GM12878 (cell line): ENCODE results near the gene NTMT2. TPM values are rescaled to one million over a fixed set of nuclear protein-coding genes. Genes with fewer than 3 reads are reported as not detected.

Experiments
- EP300 ChIP-seq, 2 experiments: fragments of 150-350 bp in 1 of 2; IDR thresholded peaks; 2 replicates each; pipeline ENCODE4 v1.6.1; 2011 to 2012; ENCODE audit warnings: low read depth in 2 of 2, low read length in 2 of 2, borderline replicate concordance in 1 of 2, improper control_type of control experiment in 1 of 2, inconsistent platforms in 1 of 2; ENCODE audit not compliant: control insufficient read depth in 1 of 2
- JUNB ChIP-seq: IDR thresholded peaks from 2 replicates; pipeline ENCODE4 v1.6.1; 2016; ENCODE audit warnings: antibody characterized with exemption, mild to moderate bottlenecking
- KDM1A ChIP-seq: fragments of 200-600 bp; sonication (generic); IDR thresholded peaks from 2 replicates; pipeline ENCODE4 v1.6.1; 2016; ENCODE audit warnings: borderline replicate concordance
- MEF2B ChIP-seq: fragments of 450-650 bp; IDR thresholded peaks from 2 replicates; pipeline ENCODE4 v1.6.1; 2018; ENCODE audit warnings: mild to moderate bottlenecking, moderate library complexity; ENCODE audit not compliant: partially characterized antibody, poor library complexity, severe bottlenecking
- NBN ChIP-seq: fragments of 450-650 bp; IDR thresholded peaks from 2 replicates; pipeline ENCODE4 v1.6.1; 2016
- NFYA ChIP-seq: IDR thresholded peaks from 2 replicates; pipeline ENCODE4 v1.6.1; 2011; ENCODE audit warnings: low read depth, mild to moderate bottlenecking, low read length, improper control_type of control experiment, borderline replicate concordance
- TAF1 ChIP-seq: IDR thresholded peaks from 2 replicates; pipeline ENCODE4 v1.6.1; 2011; ENCODE audit warnings: mild to moderate bottlenecking, low read depth, low read length, borderline replicate concordance
- TBL1XR1 ChIP-seq: IDR thresholded peaks from 2 replicates; pipeline ENCODE4 v1.6.1; 2012; ENCODE audit warnings: low read depth, low read length, improper control_type of control experiment
- polyA plus RNA-seq, 11 experiments: library from polyadenylated mRNA; depleted of rRNA in 4 of 11; unstranded in 6 of 11; stranded (reverse) in 5 of 11; fragments of >200 nt; fragmentation: Nextera tagmentation in 4 of 11; fragmentation: Illumina TruSeq in 1 of 11; extraction: Ambion mirVana in 4 of 11; extraction: Trizol in 1 of 11; gene quantifications; 1 replicate in 1 of 11; 2 replicates in 10 of 11; pipeline versions ENCODE4 v1.2.1 to v1.2.3, GENCODE V29; 2011 to 2016; ENCODE audit warnings: inconsistent platforms in 2 of 11, missing spikeins in 2 of 11, low read depth in 1 of 11
- total RNA-seq, 4 experiments: library from RNA; depleted of rRNA in 3 of 4; stranded (reverse); fragments of >200 nt in 3 of 4; fragmentation: Illumina TruSeq in 1 of 4; extraction: Trizol in 1 of 4; gene quantifications; 2 replicates each; pipeline versions ENCODE4 v1.2.1 to v1.2.3, GENCODE V29; 2013 to 2021
- TF ChIP-seq, protein P1 (sequence below): fragments of 450-650 bp; IDR thresholded peaks from 2 replicates; pipeline ENCODE4 v1.6.1; 2016; ENCODE audit warnings: mild to moderate bottlenecking
- TF ChIP-seq, protein P2 (sequence below), 3 experiments: IDR thresholded peaks in 2 of 3; conservative IDR thresholded peaks in 1 of 3; 2 replicates each; pipeline ENCODE4 v1.5.1; 2011; ENCODE audit warnings: low read depth in 3 of 3, low read length in 3 of 3, mild to moderate bottlenecking in 3 of 3, control low read depth in 2 of 3, moderate library complexity in 2 of 3, inconsistent platforms in 1 of 3, mixed read lengths in 1 of 3; ENCODE audit not compliant: control insufficient read depth in 2 of 3, insufficient read depth in 1 of 3; ENCODE audit errors: extremely low read depth in 1 of 3
- TF ChIP-seq, protein P3 (sequence below): fragments of 450-650 bp; IDR thresholded peaks from 2 replicates; pipeline ENCODE4 v1.6.1; 2016; ENCODE audit warnings: mild to moderate bottlenecking, moderate library complexity, borderline replicate concordance

NTMT2 gene
- total and polyA plus RNA-seq, 10 of the 15 experiments (the other 5 are each of a cell fraction or from before 2014, with no cell fraction given) = not detected

DNA sequence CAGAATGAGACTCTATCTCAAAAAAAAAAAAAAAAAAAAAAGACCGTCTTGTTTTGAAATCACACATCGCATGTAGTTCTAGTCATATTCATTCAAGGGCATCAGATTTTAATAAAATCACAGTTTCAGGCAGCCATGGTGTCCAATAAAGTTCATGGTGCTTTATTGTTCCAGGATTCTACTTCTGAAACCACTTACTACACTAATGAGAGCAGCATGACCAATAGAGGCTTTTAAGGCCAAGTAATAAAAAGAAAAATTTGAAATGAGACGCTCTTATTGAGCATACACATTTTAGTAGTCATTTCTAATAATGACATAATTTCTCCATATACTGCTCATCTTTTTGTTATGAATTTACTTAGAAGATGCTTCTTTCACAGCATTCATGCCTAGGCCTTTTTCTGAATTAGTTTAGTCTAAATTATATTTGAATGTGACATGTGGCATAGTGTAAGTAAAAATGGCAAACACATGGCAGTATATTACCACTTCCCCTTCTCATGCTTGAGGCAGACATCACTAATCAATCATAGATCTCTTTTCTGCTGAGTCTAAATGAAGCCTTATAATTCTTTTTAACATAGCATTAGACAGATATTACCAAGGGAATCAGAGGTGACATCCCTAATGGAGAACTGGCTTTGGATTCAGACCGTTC lies 18.5 kb downstream of the NTMT2 start (continued):
- TF ChIP-seq TAF1 (no peak), NBN (no peak), NFYA (no peak), TBL1XR1 (no peak), JUNB (0 out of 2 replicates have a peak, but pooled peaks have one; percentile 7), EP300 (IDR thresholded peaks at IDR 0.05; ENCODE audit: borderline replicate concordance in 1 of 2, control insufficient read depth in 1 of 2, low read depth in 2 of 2, low read length in 2 of 2) (no peak), KDM1A (no peak), MEF2B (no peak)
- TF ChIP-seq, protein P1, sequence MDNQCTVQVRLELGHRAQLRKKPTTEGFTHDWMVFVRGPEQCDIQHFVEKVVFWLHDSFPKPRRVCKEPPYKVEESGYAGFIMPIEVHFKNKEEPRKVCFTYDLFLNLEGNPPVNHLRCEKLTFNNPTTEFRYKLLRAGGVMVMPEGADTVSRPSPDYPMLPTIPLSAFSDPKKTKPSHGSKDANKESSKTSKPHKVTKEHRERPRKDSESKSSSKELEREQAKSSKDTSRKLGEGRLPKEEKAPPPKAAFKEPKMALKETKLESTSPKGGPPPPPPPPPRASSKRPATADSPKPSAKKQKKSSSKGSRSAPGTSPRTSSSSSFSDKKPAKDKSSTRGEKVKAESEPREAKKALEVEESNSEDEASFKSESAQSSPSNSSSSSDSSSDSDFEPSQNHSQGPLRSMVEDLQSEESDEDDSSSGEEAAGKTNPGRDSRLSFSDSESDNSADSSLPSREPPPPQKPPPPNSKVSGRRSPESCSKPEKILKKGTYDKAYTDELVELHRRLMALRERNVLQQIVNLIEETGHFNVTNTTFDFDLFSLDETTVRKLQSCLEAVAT = peak; percentile 84
- TF ChIP-seq, protein P2, sequence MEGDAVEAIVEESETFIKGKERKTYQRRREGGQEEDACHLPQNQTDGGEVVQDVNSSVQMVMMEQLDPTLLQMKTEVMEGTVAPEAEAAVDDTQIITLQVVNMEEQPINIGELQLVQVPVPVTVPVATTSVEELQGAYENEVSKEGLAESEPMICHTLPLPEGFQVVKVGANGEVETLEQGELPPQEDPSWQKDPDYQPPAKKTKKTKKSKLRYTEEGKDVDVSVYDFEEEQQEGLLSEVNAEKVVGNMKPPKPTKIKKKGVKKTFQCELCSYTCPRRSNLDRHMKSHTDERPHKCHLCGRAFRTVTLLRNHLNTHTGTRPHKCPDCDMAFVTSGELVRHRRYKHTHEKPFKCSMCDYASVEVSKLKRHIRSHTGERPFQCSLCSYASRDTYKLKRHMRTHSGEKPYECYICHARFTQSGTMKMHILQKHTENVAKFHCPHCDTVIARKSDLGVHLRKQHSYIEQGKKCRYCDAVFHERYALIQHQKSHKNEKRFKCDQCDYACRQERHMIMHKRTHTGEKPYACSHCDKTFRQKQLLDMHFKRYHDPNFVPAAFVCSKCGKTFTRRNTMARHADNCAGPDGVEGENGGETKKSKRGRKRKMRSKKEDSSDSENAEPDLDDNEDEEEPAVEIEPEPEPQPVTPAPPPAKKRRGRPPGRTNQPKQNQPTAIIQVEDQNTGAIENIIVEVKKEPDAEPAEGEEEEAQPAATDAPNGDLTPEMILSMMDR (IDR thresholded peaks at IDR 0.05 in 2 of 3, conservative IDR thresholded peaks at IDR 0.05 in 1 of 3; ENCODE audit: control insufficient read depth in 2 of 3, extremely low read depth in 1 of 3, insufficient read depth in 1 of 3, low read depth in 3 of 3, low read length in 3 of 3) = no peak
- TF ChIP-seq, protein P3, sequence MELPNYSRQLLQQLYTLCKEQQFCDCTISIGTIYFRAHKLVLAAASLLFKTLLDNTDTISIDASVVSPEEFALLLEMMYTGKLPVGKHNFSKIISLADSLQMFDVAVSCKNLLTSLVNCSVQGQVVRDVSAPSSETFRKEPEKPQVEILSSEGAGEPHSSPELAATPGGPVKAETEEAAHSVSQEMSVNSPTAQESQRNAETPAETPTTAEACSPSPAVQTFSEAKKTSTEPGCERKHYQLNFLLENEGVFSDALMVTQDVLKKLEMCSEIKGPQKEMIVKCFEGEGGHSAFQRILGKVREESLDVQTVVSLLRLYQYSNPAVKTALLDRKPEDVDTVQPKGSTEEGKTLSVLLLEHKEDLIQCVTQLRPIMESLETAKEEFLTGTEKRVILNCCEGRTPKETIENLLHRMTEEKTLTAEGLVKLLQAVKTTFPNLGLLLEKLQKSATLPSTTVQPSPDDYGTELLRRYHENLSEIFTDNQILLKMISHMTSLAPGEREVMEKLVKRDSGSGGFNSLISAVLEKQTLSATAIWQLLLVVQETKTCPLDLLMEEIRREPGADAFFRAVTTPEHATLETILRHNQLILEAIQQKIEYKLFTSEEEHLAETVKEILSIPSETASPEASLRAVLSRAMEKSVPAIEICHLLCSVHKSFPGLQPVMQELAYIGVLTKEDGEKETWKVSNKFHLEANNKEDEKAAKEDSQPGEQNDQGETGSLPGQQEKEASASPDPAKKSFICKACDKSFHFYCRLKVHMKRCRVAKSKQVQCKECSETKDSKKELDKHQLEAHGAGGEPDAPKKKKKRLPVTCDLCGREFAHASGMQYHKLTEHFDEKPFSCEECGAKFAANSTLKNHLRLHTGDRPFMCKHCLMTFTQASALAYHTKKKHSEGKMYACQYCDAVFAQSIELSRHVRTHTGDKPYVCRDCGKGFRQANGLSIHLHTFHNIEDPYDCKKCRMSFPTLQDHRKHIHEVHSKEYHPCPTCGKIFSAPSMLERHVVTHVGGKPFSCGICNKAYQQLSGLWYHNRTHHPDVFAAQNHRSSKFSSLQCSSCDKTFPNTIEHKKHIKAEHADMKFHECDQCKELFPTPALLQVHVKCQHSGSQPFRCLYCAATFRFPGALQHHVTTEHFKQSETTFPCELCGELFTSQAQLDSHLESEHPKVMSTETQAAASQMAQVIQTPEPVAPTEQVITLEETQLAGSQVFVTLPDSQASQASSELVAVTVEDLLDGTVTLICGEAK = no peak
